HepG2 (cell line): ENCODE results near the gene MAVS. TPM values are rescaled to one million over a fixed set of nuclear protein-coding genes. Genes with fewer than 3 reads are reported as not detected.

ENCODE experiments used
- CC2D1A ChIP-seq: sonication (generic); formaldehyde crosslinking; IDR thresholded peaks from 2 replicates; pipeline ENCODE4 v1.8.1; 2023; ENCODE audit warnings: mild to moderate bottlenecking, missing genetic modification reagents
- GPN1 ChIP-seq: sonication (generic); formaldehyde crosslinking; IDR thresholded peaks from 2 replicates; pipeline ENCODE4 v1.5.1; 2020; ENCODE audit warnings: missing genetic modification reagents, borderline replicate concordance
- HMGA1 ChIP-seq: sonication (generic); formaldehyde crosslinking; conservative IDR thresholded peaks from 2 replicates; pipeline ENCODE4 v1.4.0; 2020; ENCODE audit warnings: missing genetic modification reagents
- HNRNPH1 ChIP-seq: fragments of 200-400 bp; formaldehyde crosslinking; optimal IDR thresholded peaks from 2 replicates; pipeline ENCODE3; 2017; ENCODE audit warnings: mild to moderate bottlenecking, low read depth, low read length
- JUN ChIP-seq: sonication (generic); formaldehyde crosslinking; IDR thresholded peaks from 2 replicates; pipeline ENCODE4 v1.4.0; 2020; ENCODE audit warnings: mild to moderate bottlenecking, missing genetic modification reagents
- MATR3 ChIP-seq: sonication (generic); formaldehyde crosslinking; IDR thresholded peaks from 2 replicates; pipeline ENCODE4 v1.4.0; 2020; ENCODE audit warnings: missing genetic modification reagents
- MED13 ChIP-seq: sonication (generic); formaldehyde crosslinking; IDR thresholded peaks from 2 replicates; pipeline ENCODE4 v1.5.0; 2020; ENCODE audit warnings: missing genetic modification reagents
- NCOA5 ChIP-seq: sonication (generic); formaldehyde crosslinking; IDR thresholded peaks from 2 replicates; pipeline ENCODE4 v1.4.0; 2020; ENCODE audit warnings: missing genetic modification reagents
- RXRA ChIP-seq: sonication (generic); formaldehyde crosslinking; IDR thresholded peaks from 2 replicates; pipeline ENCODE4 v1.5.1; 2020; ENCODE audit warnings: missing genetic modification reagents
- SCMH1 ChIP-seq: sonication (generic); formaldehyde crosslinking; IDR thresholded peaks from 2 replicates; pipeline ENCODE4 v1.9.0; 2021; ENCODE audit warnings: missing genetic modification reagents, mild to moderate bottlenecking, borderline replicate concordance
- SETDB1 ChIP-seq: sonication (generic); formaldehyde crosslinking; IDR thresholded peaks from 2 replicates; pipeline ENCODE4 v1.5.1; 2020; ENCODE audit warnings: missing genetic modification reagents, mild to moderate bottlenecking, borderline replicate concordance
- STAG1 ChIP-seq: sonication (generic); formaldehyde crosslinking; IDR thresholded peaks from 2 replicates; pipeline ENCODE4 v1.4.0; 2020; ENCODE audit warnings: missing genetic modification reagents
- YEATS2 ChIP-seq: sonication (generic); formaldehyde crosslinking; IDR thresholded peaks from 2 replicates; pipeline ENCODE4 v1.4.0; 2020; ENCODE audit warnings: missing genetic modification reagents, borderline replicate concordance
- ZFP90 ChIP-seq: sonication (generic); formaldehyde crosslinking; IDR thresholded peaks from 2 replicates; pipeline ENCODE4 v1.8.0; 2022; ENCODE audit warnings: missing genetic modification reagents, mild to moderate bottlenecking, inconsistent platforms, borderline replicate concordance
- ZNF232 ChIP-seq: sonication (generic); formaldehyde crosslinking; IDR thresholded peaks from 2 replicates; pipeline ENCODE4 v1.4.0; 2020; ENCODE audit warnings: missing genetic modification reagents, borderline replicate concordance
- ZNF501 ChIP-seq: sonication (generic); formaldehyde crosslinking; IDR thresholded peaks from 2 replicates; pipeline ENCODE4 v1.5.1; 2020; ENCODE audit warnings: mild to moderate bottlenecking, moderate library complexity, missing genetic modification reagents
- ZNF737 ChIP-seq: sonication (generic); formaldehyde crosslinking; IDR thresholded peaks from 2 replicates; pipeline ENCODE4 v1.5.0; 2020; ENCODE audit warnings: missing genetic modification reagents, mild to moderate bottlenecking, borderline replicate concordance
- ZSCAN22 ChIP-seq: sonication (generic); formaldehyde crosslinking; IDR thresholded peaks from 2 replicates; pipeline ENCODE4 v1.4.0; 2020; ENCODE audit warnings: mild to moderate bottlenecking, missing genetic modification reagents
- polyA plus RNA-seq, 8 experiments: library from polyadenylated mRNA; depleted of rRNA in 3 of 8; stranded (reverse) in 7 of 8; unstranded in 1 of 8; fragments of >200 nt; fragmentation: Illumina TruSeq in 4 of 8; extraction: Trizol in 4 of 8; gene quantifications; 2 replicates each; pipeline versions ENCODE4 v1.2.1 to v1.2.3, GENCODE V29; 2011 to 2016; ENCODE audit warnings: low read depth in 4 of 8, missing spikeins in 1 of 8, mixed read lengths in 1 of 8; ENCODE audit not compliant: insufficient read depth in 1 of 8
- total RNA-seq, 5 experiments: library from RNA; depleted of rRNA; stranded (reverse); fragments of >200 nt; fragmentation: Illumina TruSeq; extraction: Trizol; gene quantifications; 2 replicates each; pipeline ENCODE4 v1.2.3, GENCODE V29; 2016; ENCODE audit warnings: low read depth in 1 of 5
- TF ChIP-seq, protein P1 (sequence below): IDR thresholded peaks from 2 replicates; pipeline ENCODE4 v1.6.1; 2016; ENCODE audit warnings: low read depth, missing genetic modification reagents, missing compliant biosample characterization
- TF ChIP-seq, protein P2 (sequence below): sonication (generic); formaldehyde crosslinking; IDR thresholded peaks from 2 replicates; pipeline ENCODE4 v1.4.0; 2020; ENCODE audit warnings: missing genetic modification reagents, borderline replicate concordance
- TF ChIP-seq, protein P3 (sequence below): sonication (generic); formaldehyde crosslinking; IDR thresholded peaks from 2 replicates; pipeline ENCODE4 v1.8.1; 2023; ENCODE audit warnings: mild to moderate bottlenecking, missing genetic modification reagents, borderline replicate concordance

MAVS gene
- total and polyA plus RNA-seq, 2 of the 13 experiments (the other 11 are each of a cell fraction or from before 2014, with no cell fraction given): 27.3 to 36.6 TPM

DNA sequence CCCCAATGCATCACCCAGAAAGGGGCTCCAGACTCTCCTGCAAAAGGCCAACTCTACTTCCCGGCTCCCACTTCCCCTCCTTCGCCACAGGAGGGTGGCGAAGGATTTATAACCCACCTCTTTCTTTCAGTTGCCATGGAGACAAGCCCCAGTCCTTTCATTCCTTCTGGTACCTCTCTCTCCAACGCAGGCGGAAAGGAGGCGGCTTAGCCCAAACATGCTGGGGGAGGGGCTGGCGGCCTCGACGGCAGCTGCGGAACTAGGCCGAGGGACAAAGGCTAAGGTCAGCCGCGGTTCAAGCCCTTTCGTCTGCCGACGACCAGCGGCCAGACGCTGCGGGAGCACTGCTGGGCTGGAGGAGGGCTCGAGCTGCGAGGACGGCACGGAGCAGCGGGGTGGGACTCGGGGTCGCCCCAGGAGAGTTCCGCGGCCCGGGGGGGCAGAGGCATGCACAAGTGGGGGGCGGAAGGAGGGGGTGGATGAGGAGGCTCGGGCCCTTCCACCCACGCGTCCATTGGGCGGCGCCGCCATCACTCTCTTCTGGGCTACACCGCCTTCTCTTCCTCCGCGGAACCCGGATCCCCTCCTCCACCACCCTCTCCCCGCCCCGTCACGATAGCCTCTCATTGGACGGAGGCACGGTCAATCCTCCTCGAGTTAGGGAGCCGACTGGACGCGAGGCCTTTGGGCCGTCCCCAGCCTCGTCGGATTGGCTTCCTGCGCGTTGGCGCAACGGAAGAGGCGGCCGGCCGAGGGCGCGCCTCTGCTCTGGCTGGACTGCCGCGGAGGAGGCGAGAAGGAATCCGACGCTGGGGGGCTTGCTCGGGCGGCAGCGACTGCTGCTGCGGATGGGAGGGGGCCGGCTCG, 42.2 kb downstream of the MAVS start, which contains the start of gene PANK2 (continued):
- TF ChIP-seq ZSCAN22 (CRISPR knock-in tag): peak; percentile 60; the same call in 1 of the 2 replicates
- TF ChIP-seq, protein P1, sequence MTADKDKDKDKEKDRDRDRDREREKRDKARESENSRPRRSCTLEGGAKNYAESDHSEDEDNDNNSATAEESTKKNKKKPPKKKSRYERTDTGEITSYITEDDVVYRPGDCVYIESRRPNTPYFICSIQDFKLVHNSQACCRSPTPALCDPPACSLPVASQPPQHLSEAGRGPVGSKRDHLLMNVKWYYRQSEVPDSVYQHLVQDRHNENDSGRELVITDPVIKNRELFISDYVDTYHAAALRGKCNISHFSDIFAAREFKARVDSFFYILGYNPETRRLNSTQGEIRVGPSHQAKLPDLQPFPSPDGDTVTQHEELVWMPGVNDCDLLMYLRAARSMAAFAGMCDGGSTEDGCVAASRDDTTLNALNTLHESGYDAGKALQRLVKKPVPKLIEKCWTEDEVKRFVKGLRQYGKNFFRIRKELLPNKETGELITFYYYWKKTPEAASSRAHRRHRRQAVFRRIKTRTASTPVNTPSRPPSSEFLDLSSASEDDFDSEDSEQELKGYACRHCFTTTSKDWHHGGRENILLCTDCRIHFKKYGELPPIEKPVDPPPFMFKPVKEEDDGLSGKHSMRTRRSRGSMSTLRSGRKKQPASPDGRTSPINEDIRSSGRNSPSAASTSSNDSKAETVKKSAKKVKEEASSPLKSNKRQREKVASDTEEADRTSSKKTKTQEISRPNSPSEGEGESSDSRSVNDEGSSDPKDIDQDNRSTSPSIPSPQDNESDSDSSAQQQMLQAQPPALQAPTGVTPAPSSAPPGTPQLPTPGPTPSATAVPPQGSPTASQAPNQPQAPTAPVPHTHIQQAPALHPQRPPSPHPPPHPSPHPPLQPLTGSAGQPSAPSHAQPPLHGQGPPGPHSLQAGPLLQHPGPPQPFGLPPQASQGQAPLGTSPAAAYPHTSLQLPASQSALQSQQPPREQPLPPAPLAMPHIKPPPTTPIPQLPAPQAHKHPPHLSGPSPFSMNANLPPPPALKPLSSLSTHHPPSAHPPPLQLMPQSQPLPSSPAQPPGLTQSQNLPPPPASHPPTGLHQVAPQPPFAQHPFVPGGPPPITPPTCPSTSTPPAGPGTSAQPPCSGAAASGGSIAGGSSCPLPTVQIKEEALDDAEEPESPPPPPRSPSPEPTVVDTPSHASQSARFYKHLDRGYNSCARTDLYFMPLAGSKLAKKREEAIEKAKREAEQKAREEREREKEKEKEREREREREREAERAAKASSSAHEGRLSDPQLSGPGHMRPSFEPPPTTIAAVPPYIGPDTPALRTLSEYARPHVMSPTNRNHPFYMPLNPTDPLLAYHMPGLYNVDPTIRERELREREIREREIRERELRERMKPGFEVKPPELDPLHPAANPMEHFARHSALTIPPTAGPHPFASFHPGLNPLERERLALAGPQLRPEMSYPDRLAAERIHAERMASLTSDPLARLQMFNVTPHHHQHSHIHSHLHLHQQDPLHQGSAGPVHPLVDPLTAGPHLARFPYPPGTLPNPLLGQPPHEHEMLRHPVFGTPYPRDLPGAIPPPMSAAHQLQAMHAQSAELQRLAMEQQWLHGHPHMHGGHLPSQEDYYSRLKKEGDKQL (CRISPR knock-in tag): peak; percentile 71; the same call in 1 of the 2 replicates
- TF ChIP-seq MED13 (CRISPR knock-in tag): peak; percentile 91
- peak; percentile 97 for TF ChIP-seq RXRA (CRISPR knock-in tag)
- TF ChIP-seq ZNF232 (CRISPR knock-in tag): 0 out of 2 replicates have a peak, but pooled peaks have one; percentile 17
- TF ChIP-seq MATR3: no peak; the same call in 1 of the 2 replicates
- TF ChIP-seq, protein P2, sequence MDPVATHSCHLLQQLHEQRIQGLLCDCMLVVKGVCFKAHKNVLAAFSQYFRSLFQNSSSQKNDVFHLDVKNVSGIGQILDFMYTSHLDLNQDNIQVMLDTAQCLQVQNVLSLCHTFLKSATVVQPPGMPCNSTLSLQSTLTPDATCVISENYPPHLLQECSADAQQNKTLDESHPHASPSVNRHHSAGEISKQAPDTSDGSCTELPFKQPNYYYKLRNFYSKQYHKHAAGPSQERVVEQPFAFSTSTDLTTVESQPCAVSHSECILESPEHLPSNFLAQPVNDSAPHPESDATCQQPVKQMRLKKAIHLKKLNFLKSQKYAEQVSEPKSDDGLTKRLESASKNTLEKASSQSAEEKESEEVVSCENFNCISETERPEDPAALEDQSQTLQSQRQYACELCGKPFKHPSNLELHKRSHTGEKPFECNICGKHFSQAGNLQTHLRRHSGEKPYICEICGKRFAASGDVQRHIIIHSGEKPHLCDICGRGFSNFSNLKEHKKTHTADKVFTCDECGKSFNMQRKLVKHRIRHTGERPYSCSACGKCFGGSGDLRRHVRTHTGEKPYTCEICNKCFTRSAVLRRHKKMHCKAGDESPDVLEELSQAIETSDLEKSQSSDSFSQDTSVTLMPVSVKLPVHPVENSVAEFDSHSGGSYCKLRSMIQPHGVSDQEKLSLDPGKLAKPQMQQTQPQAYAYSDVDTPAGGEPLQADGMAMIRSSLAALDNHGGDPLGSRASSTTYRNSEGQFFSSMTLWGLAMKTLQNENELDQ: no peak
- TF ChIP-seq ZNF737 (CRISPR knock-in tag): peak; percentile 85; the same call in 1 of the 2 replicates
- no peak for TF ChIP-seq NCOA5
- 0 out of 2 replicates have a peak, but pooled peaks have one; percentile 81 for TF ChIP-seq JUN
- TF ChIP-seq YEATS2: peak; percentile 95
- TF ChIP-seq ZNF501 (CRISPR knock-in tag): peak; percentile 95
- TF ChIP-seq GPN1 (CRISPR knock-in tag): 0 out of 2 replicates have a peak, but pooled peaks have one; percentile 81
- TF ChIP-seq ZFP90 (CRISPR knock-in tag): peak; percentile 15; the same call in 1 of the 2 replicates
- no peak for TF ChIP-seq HNRNPH1
- TF ChIP-seq, protein P3, sequence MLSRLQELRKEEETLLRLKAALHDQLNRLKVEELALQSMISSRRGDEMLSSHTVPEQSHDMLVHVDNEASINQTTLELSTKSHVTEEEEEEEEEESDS: 0 out of 2 replicates have a peak, but pooled peaks have one; percentile 79
- TF ChIP-seq STAG1 (CRISPR knock-in tag): peak; percentile 63
- TF ChIP-seq SETDB1: 0 out of 2 replicates have a peak, but pooled peaks have one; percentile 63
- TF ChIP-seq CC2D1A (CRISPR knock-in tag): peak; percentile 97; the same call in 1 of the 2 replicates
- no peak for TF ChIP-seq HMGA1 (CRISPR knock-in tag)
- no peak for TF ChIP-seq SCMH1 (CRISPR knock-in tag)
